ENCODE measurements around the gene C2orf72.
"Not testable (repeated sequence)": the region's sequence is repeated elsewhere in the genome, so short reads cannot be mapped to it uniquely, and the experiment has no call there.

C2orf72 gene

DNA sequence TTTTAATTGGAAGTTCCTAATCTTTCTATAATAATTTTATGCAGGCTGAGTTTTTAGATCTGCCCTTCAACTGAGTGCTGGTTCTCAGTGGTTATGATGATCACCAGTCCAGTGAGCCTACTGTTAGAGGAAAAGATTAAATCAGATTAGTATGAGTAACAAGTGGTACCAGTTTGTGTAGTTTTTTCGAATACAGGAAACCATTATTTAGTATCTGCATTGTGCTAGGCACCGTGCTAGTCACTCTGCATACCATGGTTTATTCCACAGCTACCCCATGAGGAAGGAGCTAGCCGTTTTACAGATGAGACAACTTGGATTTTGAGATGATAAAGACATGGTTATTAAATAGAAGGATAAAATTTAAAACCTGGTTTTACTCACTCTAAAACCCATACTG is 25.5 kb downstream of the C2orf72 start:
- TF ChIP-seq, protein P1, sequence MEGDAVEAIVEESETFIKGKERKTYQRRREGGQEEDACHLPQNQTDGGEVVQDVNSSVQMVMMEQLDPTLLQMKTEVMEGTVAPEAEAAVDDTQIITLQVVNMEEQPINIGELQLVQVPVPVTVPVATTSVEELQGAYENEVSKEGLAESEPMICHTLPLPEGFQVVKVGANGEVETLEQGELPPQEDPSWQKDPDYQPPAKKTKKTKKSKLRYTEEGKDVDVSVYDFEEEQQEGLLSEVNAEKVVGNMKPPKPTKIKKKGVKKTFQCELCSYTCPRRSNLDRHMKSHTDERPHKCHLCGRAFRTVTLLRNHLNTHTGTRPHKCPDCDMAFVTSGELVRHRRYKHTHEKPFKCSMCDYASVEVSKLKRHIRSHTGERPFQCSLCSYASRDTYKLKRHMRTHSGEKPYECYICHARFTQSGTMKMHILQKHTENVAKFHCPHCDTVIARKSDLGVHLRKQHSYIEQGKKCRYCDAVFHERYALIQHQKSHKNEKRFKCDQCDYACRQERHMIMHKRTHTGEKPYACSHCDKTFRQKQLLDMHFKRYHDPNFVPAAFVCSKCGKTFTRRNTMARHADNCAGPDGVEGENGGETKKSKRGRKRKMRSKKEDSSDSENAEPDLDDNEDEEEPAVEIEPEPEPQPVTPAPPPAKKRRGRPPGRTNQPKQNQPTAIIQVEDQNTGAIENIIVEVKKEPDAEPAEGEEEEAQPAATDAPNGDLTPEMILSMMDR (IDR thresholded peaks at IDR 0.05; ENCODE audit: low read depth, low read length) = no peak
- no peak for DNase-seq (ENCODE audit: extremely low read depth, low read depth)

DNA sequence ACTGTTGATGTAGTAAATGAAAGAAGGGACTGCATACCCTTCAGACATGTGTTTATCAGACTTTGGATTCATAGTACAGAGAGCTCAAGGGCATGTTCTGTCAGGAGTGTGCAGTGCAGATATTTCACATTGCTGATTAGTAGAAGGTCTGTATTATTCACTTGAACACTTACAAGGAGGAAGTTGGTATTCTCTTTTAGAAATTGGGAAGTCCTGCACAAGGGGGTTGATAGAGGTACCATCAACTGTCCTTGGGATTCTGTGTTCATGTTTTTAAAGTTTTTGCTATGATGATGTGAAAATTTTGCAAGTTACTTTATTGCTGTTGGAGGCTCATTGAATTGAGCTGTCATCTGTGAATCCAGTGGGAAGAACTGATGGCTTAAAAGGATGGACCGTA is 26.0 kb downstream of the C2orf72 start:
- no peak for DNase-seq (ENCODE audit: extremely low read depth, low read depth)
- TF ChIP-seq, protein P1 (IDR thresholded peaks at IDR 0.05; ENCODE audit: low read depth, low read length) = no peak

DNA sequence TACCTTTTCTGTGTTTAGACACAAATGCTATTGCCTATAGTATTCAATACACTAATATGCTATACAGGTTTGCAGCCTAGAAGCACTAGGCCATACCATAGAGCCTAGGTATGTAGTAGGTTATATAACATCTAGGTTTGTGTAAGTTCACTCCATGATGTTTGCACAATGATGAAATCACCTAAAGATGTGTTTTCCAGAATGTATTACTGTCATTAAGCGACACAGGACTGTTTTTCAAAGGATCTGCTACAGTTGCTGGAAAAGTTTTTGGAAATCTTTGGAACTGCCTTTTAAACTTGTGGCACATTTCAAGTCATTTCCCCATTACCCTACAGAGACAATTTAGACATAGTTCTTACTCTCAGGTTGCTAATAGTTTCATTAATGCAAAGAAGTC is 28.6 kb downstream of the C2orf72 start:
- no peak for DNase-seq (ENCODE audit: extremely low read depth, low read depth)
- TF ChIP-seq, protein P1 (IDR thresholded peaks at IDR 0.05; ENCODE audit: low read depth, low read length) = no peak

DNA sequence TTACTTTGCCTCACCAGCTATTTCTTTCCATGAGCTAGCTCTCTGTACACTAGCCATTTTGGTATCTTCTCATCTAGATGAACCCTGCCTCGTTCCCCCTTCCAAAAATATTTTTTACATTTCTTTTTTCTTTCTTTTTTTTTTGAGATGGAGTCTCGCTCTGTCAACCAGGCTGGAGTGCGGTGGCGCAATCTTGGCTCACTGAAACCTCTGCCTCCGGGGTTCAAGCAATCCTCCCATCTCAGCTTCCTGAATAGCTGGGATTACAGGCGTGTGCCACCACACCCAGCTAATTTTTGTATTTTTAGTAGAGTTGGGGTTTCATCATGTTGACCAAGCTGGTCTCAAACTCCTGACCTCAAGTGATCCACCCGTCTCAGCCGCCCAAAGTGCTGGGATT is 30.2 kb downstream of the C2orf72 start:
- DNase-seq (ENCODE audit: extremely low read depth, low read depth) = not testable (repeated sequence)

DNA sequence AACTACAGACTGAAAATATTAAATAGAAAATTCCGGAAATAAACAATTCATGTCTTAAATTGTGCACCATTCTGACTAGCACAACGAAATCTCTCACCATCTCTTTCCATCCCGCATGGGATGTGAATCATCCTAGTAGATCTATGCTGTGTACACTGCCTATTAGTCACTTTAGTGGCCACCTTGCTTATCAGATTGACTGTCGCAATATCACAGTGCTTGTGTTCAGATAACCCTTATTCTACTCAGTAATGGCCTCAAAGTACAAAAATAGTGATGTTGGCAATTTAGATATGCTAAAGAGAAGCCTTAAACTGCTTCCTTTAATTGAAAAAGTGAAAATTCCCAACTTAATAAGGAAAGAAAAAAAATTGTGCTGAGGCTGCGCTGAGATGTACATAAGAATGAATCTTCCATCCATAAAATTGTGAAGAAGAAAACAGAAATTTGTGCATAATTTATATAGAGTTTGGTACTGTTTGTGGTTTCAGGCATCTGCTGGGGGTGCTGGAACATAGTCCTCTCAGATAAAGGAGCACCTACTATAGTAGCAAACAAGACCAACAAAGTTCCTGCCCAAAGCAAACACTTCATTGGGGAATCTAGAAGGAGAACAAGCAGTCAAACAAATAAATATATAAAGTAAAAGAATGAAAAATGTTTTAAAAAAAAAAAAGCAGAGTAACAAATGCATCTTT is 31.4 kb downstream of the C2orf72 start:
- TF ChIP-seq, protein P1 (IDR thresholded peaks at IDR 0.05; ENCODE audit: low read depth, low read length) = no peak
- no peak for DNase-seq (ENCODE audit: extremely low read depth, low read depth)

DNA sequence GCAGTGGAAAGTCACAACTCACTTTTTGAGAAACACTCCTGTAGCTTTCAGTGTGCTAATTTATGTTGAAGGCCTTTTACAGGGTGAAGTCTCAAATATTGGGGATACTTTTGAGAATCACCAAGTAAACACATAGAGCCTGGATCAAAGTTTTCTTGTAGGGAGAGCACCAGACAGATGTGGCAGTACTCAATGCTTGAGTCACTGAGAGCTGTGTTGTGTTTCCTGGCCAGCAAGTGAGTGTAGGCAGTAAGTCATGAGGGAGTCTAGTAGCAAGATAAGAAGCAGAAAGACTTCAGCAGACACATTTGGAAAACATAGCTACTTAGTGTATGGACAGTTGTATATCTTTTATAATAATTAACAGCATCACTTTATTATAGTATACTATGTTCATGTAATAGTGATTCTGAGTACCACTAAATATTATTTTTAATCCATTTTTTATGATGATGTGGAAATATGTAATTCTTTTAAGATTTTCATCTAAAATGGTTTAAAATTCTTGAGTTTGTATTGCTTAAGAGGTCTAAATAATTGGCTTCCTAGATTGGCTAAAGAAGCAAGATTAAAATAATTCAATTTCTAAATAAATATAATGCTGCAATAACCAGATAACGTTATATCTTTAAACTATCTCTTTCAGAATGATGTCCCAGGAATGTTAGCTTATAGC is 32.2 kb downstream of the C2orf72 start:
- TF ChIP-seq, protein P1 (IDR thresholded peaks at IDR 0.05; ENCODE audit: low read depth, low read length) = no peak
- DNase-seq (ENCODE audit: extremely low read depth, low read depth) = no peak

DNA sequence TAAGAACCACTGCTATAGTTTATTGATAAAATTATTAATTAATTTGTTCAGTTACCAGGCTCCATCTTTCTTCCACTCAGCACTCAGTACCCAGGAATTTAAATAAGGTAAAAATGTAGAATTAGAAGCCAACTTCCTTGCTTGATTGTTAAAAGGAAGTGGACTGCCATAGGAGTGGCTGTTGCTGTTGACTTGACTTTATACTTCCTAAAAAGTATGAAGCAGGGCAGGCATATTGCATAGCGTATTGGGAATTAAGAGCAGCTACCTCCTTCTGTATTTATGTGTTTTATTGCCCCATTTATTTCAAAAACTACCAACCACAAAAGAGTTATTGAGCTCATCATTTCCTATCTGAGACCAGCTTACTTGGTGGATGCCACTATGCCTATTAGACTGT is 47.2 kb downstream of the C2orf72 start:
- DNase-seq (ENCODE audit: extremely low read depth, low read depth) = no peak
- TF ChIP-seq, protein P1 (IDR thresholded peaks at IDR 0.05; ENCODE audit: low read depth, low read length) = no peak

Data from AG09319 (cell line).